ENCODE results near the gene ZNF70.

Gene ZNF70

GRCh38 chr22:23716811-23717801 lies 33.8 kb downstream of the ZNF70 start:
- DNase-seq (ENCODE audit: low spot score) = peak; percentile 84

GRCh38 chr22:23715806-23716375 lies 35.0 kb downstream of the ZNF70 start:
- no peak for DNase-seq (ENCODE audit: low spot score)

GRCh38 chr22:23714596-23715578 lies 36.0 kb downstream of the ZNF70 start:
- no peak for DNase-seq (ENCODE audit: low spot score)

DNA sequence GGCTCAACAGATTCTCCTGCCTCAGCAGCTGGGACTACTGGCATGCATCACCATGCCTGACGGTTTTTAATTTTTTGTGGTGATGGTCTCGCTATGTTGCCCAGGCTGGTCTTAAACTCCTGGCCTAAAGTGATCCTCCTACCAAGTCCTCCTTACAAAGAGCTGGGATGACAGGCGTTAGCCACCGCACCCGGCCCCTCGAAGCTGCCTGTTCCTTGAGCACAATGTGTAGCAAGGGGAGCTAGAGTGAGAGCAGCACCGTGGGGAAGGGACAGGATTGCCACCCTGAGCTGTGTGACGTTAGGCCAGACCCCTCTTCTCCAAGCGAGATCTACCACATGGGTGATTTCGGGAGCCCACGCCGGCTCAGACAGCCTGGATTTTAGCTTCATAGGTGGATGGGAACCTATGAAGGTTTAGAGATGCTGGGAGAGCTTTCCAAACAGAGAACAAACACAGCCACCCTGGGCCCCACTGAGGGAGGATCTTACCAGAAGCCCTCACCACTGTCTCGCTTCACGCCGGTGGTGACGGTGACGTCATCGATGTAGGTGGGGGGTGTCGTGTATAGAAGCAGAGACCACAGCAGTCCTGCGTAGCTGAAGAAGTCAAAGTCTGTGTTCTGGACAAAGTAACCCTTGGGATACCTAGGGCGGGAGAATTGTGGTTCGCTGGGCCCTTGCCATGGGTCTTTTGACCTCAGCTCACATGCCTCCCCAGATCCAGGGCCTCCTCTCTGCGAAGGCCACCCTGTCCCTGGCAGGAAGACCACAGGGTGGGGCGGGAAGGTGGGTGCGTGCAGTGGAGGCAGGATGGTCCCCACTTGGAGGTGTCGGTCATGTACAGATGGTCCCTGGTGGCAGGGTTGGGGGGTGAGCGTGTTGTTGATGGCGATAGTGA lies 37.0 kb downstream of the ZNF70 start:
- DNase-seq (ENCODE audit: low spot score) = no peak

GRCh38 chr22:23712256-23712655 lies 38.7 kb downstream of the ZNF70 start:
- no peak for DNase-seq (ENCODE audit: low spot score)

DNA sequence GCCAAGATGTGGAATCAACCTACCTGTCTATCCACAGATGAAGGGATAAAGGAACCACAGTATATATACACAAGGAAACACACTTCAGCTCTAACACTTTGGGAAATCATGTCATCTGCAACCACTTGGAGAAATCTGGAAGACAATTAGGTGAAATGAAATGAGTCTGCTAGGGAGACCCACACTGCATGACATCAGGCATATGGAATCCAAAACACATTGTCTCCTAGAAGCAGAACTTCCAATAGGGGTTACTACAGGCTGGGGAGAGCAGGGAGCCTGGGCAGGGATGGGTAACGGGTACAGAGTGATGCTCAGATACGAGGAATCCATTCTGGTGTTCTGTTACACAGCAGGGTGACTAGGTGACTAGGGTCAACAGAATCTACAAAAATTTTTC lies 41.8 kb downstream of the ZNF70 start:
- DNase-seq (ENCODE audit: low spot score) = no peak

GRCh38 chr22:23708270-23708669 lies 42.6 kb downstream of the ZNF70 start:
- no peak for DNase-seq (ENCODE audit: low spot score)

GRCh38 chr22:23705358-23705757 lies 45.6 kb downstream of the ZNF70 start:
- no peak for DNase-seq (ENCODE audit: low spot score)

GRCh38 chr22:23704829-23705228 lies 46.1 kb downstream of the ZNF70 start:
- no peak for DNase-seq (ENCODE audit: low spot score)

GRCh38 chr22:23704062-23704461 lies 46.9 kb downstream of the ZNF70 start:
- DNase-seq (ENCODE audit: low spot score) = no peak

GRCh38 chr22:23700706-23701105 lies 50.2 kb downstream of the ZNF70 start:
- no peak for DNase-seq (ENCODE audit: low spot score)

DNA sequence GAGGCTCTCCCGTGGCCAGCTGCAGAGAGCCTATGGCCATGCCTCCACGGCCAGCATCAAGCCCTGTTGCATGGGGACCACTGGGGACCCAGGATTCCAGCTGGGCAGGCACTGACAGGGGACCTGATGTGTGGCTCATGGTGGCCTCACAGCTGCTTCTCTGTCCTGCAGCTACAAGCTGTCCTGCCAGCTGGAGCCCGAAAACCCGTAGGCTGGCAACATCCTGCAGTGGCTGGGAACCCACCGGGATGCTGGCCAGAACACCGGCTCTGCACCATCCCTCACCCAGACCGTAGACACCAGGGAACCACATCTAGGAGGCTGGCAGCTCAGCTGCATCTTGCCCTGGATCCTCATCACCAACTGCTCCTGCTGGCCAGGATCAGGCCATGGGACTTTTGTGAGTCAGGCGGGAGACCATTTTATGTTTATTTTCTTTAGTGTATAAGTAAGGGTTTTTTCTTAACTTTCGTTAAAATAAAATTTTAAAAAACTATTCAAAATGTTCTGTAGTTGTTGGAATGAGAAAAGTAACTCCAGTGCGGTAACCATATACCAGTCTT lies 52.2 kb downstream of the ZNF70 start:
- no peak for DNase-seq (ENCODE audit: low spot score)

DNA sequence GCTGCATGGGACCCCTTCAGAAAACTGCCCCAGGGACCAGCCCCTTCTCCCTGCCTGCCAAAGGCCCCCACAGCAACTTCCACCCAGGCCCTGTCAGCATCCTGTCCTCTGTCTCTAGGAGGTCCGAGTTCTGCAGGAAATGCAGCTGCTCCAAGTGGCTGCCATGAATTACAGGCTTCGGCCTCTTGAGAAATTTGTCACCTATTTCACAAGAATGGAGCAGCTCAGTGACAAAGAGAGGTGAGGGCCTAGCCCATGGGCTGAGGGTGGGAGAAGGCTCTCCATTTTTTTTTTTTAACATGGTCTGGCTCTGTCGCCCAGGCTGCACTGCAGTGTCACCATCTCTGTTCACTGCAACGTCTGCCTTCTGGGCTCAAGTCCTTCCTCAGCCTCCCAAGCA lies 52.8 kb downstream of the ZNF70 start:
- DNase-seq (ENCODE audit: low spot score) = no peak

GRCh38 chr22:23697031-23697970 lies 53.6 kb downstream of the ZNF70 start:
- no peak for DNase-seq (ENCODE audit: low spot score)

GRCh38 chr22:23696326-23696851 lies 54.5 kb downstream of the ZNF70 start:
- no peak for DNase-seq (ENCODE audit: low spot score)

- DNase-seq (ENCODE audit: low spot score) = no peak
Observed at GRCh38 chr22:23695571-23696325, 55.2 kb downstream of the ZNF70 start.

DNA sequence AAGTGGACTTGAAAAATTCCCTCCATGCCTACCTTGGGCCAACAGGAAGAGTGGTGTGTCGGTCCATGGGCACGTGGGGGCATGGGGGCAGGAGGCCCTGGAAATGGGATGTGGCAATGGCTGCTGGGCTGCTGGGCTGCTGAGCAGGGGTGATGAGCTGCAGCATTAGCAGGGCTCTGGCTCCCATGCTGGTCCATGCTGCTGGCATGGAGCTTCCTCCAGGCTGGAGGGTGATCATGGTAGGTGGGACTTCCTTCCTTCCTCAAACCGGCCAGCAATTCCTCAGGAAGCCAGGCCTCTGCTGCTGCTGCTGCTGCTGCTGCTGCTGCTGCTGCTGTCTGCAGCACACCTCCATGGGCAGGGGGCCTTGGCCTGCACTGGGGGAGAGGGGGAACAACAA lies 55.8 kb downstream of the ZNF70 start:
- DNase-seq (ENCODE audit: low spot score) = no peak

- DNase-seq (ENCODE audit: low spot score) = no peak
Observed at GRCh38 chr22:23693979-23694680, 56.8 kb downstream of the ZNF70 start.

Measured in pons (tissue), 1 donor.